GM12892 (cell line): ENCODE data around the gene CASQ2.

Source experiments
- DNase-seq: peaks from one replicate; pipeline ENCODE4 v3.0.0; 2011; ENCODE audit not compliant: insufficient read length
- FAIRE-seq: peaks from 2 replicates; lab custom pipeline; 2011; peaks lifted over from hg19 to GRCh38; lab: Jason Lieb, UNC
- POLR2A ChIP-seq: IDR thresholded peaks from 2 replicates; pipeline ENCODE4 v1.6.1; 2011; ENCODE audit warnings: low read depth, low read length, control low read depth
- POLR2AphosphoS5 ChIP-seq: IDR thresholded peaks from 2 replicates; pipeline ENCODE4 v1.6.1; 2011; ENCODE audit warnings: low read depth, low read length, control low read depth
- TAF1 ChIP-seq: IDR thresholded peaks from 2 replicates; pipeline ENCODE4 v1.6.1; 2011; ENCODE audit warnings: low read depth, mild to moderate bottlenecking, control low read depth, low read length, borderline replicate concordance

Gene CASQ2

DNA sequence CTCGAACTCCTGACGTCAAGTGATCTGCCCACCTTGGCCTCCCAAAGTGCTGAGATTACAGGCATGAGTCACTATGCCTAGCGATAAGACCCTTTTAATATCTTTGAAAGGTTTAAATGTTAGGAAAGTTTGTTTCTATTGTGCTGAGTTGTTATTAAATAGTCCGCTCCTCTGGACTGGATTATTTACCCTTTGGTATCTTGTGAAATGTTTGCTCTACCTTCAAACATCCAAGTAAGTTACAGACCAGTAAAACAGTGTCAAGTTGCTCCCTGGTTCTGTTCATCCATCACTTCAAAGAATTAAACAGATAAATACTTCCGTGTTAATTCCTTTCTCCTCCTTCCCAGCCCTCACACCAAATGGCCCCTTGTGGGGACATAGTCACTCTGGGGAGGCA, 44.8 kb downstream of the CASQ2 start:
- no peak for DNase-seq
- TF ChIP-seq POLR2A (no peak), POLR2AphosphoS5 (no peak), TAF1 (no peak)
- FAIRE-seq, result no peak

DNA sequence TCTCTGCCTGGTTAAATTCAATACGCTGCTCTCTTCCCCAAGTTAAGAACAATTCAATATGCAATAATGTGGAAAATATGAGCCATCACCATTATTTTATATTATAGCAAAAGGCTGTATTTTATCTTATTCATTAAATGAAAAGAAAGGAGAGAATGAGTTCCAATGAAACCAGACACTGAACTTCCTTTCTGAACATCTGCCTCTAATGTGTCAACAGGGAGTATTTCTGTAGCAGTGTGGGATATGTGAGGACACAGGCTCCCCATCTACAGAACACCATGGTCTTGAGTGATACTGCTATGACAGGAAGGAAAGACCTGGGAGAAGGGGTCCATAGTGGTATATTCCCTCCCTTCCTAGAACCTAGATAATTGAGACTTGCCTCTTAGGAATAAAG, 46.3 kb downstream of the CASQ2 start:
- DNase-seq, result no peak
- FAIRE-seq, result no peak
- TF ChIP-seq POLR2AphosphoS5, result no peak
- no peak for TF ChIP-seq POLR2A
- no peak for TF ChIP-seq TAF1

DNA sequence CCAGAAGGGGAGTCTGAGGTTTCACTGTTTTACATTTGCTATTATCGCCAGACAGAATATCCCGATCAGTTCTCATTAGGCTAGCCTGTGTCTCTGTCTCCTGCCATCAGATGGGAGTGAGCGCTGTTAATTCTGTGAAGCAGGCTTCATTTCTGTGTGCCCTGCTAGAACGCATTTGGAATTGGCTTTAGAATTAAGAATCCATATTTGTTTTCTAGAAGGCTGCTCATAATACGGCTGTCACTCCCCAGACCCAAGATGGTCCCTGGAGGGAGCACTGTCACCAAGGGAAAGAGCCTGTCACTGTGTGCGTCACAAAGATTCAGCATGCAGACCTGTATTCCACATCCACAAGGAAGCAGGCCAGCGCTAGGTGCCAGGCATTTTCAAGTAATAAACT, 49.2 kb downstream of the CASQ2 start:
- FAIRE-seq (no peak), DNase-seq (no peak)
- no peak for TF ChIP-seq TAF1
- TF ChIP-seq POLR2A, result no peak
- TF ChIP-seq POLR2AphosphoS5, result no peak

DNA sequence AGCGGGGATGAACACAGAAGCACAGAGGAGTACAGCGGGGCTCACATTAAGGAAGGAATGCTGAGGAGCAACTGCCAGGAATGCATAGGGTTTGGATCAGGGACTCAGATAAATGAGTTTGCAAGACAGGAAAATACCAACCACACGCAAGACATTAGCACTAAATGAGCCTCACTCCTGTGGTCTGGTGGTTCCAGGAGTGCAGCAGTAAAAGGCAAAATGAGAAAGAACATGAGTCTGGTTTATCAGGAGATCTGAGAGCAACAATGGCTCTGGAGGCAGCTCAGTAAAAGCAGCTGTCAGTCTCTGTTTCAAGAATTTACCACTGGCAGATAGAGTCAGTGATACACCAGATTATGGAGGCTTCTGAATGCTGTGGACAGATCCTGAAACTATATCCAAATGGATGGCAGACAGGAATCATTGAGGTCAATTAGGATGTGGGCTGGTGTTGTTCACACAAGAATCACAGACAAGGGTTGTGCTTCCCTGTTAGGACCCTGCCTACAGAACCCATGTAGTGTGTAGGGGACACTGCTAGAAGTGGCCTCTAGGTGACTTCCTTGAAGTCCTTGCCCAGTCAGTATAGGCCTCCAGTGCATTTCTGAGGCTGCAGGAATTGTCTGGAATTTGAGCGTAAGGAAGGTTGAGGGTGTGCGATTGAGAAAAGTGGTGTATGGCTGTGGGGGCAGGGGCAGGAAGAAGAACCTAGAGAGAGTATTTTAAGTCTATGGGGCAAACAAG, 50.3 kb downstream of the CASQ2 start:
- no peak for TF ChIP-seq POLR2A
- no peak for TF ChIP-seq POLR2AphosphoS5
- no peak for TF ChIP-seq TAF1
- no peak for DNase-seq
- FAIRE-seq, result no peak

DNA sequence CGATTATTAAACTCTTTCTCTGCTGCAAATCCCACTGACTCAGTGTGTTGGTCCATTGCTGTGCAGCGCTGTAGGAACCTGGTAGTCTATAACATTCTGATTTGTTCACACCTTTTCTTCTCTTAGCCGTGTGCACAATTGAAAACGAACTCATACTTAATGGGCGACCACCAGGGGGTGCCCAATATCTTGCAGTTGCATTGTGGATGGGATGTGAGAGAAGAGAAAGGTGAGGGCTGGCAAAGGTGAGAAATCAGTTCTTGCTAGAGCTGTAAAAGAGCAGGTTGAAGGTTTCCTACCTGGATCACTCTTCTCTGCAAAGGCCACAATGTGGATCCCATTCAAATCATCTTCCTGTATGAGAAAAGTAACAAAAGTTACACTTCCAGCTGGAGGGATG, 51.0 kb downstream of the CASQ2 start:
- DNase-seq (no peak), FAIRE-seq (no peak)
- TF ChIP-seq POLR2AphosphoS5 (no peak), POLR2A (no peak), TAF1 (no peak)

DNA sequence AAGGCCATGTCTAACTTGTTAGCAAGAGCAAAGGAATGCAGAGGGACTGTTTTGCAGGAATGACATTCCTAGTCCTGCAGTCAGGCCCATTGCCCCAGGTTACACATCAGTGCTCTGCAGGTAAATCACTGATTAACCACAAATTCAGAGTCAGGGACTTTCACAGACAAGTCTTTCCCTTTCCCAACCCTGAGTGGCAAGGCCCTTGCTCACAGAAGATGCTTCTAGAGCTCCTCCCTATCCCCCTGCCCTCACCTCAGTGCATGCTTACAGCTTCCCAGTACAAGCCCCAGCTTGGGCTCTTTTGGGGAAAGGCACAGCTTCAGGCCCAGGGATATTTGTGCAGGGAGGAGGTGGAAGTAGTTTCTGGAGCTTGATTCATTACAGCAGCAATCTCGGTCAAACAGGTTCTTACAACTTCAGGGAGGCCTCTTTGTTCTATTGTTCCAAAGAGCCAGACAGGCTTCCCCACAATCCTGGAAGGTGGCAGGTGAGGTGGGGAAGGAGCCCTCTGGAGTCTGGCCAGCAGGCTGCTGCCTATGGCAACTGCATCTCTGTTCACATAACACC, 53.9 kb downstream of the CASQ2 start:
- FAIRE-seq, result no peak

DNA sequence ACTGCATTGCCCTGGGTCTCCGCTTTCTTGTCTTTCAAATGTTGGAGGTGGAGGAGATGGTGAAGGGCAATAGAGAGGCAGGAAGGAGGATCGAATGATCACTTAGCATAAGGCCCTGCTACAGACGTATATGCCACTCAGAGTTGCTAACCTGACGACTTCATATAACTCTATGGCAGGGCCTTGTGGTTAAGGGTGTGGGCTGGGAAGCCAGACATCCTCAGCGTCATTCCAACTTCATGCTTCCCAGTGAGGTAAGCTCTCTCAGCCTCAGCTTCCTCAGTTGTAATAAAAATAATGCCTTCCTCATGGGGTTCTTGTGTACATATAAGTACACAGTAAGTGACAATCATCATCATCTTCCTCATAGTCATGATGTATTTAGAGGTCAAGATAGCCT, 54.6 kb downstream of the CASQ2 start:
- no peak for FAIRE-seq
- no peak for DNase-seq
- no peak for TF ChIP-seq POLR2A
- no peak for TF ChIP-seq POLR2AphosphoS5
- no peak for TF ChIP-seq TAF1

More for the DNA sequence above, 53.9 kb downstream of the CASQ2 start:
- DNase-seq, result no peak
- TF ChIP-seq POLR2AphosphoS5 (no peak), POLR2A (no peak), TAF1 (no peak)

DNA sequence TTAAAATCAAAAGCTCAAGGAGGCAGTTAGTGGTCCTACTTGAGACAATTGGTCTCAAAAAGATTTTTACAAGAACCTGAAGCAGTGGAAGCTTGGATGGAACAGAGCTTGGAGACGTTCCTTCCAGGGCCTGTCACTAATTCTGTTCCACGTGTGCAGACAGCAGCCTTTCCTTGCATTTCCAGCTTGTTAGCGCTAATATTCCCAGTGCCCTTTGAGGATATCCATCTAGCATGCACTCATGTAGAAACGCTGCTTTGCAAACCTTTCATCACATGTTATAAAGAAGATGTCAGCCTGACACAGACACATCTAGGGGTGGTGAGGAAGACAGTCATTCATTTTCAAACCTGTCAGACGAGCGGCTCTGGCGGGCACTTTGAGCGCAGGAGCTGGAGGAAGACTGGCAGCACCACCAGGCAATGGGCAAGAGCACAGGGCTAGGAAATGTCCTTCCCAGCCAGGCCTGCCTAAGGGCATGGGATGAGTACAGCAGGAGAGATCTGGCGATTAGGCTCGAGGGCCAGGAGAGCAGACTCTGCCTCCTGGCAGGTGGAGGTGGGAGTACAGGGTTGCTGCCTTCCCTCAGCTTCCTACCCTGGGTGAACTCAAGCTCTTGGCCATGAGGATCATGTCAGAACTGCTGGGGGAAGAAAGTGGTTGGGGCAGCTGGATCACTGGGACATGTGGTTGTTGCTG, 55.5 kb downstream of the CASQ2 start:
- FAIRE-seq, result no peak
- DNase-seq, result no peak
- TF ChIP-seq POLR2A (no peak), POLR2AphosphoS5 (no peak), TAF1 (no peak)

DNA sequence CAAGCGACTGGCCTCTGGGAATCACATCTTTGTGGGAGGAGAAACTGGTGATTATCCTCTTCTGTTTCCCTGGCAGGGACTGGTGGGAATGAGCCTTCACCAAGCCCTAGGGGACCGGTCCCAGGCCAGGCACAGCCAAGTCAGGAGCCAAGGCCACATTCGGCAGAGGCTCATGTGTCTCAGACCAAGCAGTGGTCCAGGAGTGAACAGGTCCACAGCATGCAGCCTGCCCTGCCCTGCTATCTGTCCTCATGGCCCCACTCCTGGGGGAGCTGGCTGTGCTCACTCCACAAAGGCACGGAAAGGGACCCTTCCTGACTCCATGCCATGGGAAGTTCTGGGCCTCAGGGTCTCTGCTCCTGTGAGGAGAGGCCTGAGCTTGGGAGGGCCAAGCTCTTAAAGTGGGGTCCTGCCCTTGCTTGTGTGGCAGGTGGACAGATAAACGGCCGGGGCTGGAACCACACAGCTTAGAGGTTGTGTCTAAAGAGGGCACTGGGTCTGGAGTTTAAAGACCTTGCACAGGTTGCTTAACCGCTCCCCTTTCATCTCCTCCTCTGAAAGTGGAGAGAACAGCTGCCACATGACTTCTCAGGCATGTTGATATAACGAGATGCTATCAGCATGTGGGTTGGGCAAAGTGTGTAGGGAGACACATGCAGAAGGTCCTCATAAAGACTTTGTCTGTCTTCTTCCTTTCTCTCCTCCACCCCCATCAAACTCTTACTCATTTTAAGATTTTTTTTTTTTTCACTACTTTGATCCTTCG, 57.5 kb downstream of the CASQ2 start:
- DNase-seq, result no peak
- no peak for FAIRE-seq

DNA sequence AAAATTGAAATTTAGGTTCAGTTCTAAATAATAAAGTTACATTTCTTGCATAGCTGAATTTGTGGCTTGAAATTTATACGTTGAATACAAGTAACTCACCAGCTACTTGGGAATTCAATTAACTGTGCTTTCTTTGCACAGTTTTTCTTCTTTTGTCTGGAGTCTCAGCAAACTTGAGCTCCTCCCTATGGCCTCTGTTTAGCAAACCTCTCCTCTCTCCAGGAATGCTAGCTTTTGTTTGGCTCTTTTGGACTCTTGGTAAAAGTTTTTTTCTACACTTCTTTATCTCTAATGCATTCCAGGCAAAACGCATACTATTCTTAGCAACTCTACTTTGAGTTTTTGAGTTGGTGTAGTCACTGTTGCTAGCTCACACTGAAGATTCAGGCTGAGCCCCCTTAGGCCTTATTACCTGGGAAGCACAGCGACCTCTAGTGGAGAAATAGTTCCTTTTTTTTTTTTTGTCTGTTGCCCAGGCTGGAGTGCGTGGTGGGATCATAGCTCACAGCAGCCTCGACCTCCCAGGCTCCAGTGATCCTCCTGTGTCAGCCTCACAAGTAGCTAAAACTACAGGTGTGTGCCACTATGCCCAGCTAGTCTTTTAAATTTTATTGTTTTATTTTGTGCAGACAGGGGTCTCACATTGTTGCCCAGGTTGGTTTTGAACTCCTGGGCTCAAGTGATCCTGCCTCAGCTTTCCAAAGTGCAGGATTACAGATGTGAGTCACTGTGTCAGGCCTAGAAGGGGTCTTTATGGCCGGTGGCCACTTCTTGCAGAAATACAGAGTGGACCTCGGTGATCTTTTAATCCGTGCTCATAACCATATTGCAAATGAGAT, 61.7 kb downstream of the CASQ2 start:
- TF ChIP-seq TAF1 (no peak), POLR2A (no peak), POLR2AphosphoS5 (no peak)
- FAIRE-seq, result no peak
- DNase-seq, result no peak

More for the DNA sequence above, 57.5 kb downstream of the CASQ2 start:
- no peak for TF ChIP-seq POLR2A
- no peak for TF ChIP-seq TAF1
- TF ChIP-seq POLR2AphosphoS5, result no peak
